ENCODE results near the gene SORCS2. TPM values are rescaled to one million over a fixed set of nuclear protein-coding genes. Genes with fewer than 3 reads are reported as not detected.

The SORCS2 gene
- total RNA-seq, 1 donor from 2014 or later: 13.4 TPM

DNA sequence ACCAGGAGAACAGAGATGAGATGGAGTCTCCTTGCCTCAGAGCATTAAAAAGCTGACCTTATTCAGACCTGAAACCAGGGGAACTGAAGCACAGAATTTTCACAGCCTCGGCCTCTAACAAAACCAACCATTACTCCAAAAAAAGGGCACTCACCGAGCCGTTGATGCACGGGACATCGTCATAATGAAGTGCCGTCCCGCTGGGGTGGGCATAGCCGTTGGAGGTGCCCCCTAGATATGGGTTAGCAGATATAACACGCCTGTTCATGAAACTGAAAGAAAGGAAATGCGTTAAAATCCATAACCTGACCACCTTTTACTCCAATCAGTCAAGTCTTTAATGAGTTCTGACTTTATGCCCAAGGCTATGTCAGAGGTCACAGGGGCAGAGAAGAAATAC is 593.7 kb downstream of the SORCS2 start:
- H3K27me3 Mint-ChIP-seq: no peaks in the 10 kb centered on the region
- no peak overlapping the region for H3K4me3 Mint-ChIP-seq
- peaks cover 24% of the 10 kb centered on the region for H3K36me3 Mint-ChIP-seq
- no peak for DNase-seq (ENCODE audit: extremely low spot score, unreplicated experiment)
- TF ChIP-seq, protein P1, sequence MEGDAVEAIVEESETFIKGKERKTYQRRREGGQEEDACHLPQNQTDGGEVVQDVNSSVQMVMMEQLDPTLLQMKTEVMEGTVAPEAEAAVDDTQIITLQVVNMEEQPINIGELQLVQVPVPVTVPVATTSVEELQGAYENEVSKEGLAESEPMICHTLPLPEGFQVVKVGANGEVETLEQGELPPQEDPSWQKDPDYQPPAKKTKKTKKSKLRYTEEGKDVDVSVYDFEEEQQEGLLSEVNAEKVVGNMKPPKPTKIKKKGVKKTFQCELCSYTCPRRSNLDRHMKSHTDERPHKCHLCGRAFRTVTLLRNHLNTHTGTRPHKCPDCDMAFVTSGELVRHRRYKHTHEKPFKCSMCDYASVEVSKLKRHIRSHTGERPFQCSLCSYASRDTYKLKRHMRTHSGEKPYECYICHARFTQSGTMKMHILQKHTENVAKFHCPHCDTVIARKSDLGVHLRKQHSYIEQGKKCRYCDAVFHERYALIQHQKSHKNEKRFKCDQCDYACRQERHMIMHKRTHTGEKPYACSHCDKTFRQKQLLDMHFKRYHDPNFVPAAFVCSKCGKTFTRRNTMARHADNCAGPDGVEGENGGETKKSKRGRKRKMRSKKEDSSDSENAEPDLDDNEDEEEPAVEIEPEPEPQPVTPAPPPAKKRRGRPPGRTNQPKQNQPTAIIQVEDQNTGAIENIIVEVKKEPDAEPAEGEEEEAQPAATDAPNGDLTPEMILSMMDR (conservative IDR thresholded peaks at IDR 0.05): no peak
- peaks cover 2% of the 10 kb centered on the region for H3K4me1 Mint-ChIP-seq (ENCODE audit: unreplicated experiment)
- H3K27ac Mint-ChIP-seq: no peak overlapping the region
- no peaks in the 10 kb centered on the region for H3K9me3 Mint-ChIP-seq

DNA sequence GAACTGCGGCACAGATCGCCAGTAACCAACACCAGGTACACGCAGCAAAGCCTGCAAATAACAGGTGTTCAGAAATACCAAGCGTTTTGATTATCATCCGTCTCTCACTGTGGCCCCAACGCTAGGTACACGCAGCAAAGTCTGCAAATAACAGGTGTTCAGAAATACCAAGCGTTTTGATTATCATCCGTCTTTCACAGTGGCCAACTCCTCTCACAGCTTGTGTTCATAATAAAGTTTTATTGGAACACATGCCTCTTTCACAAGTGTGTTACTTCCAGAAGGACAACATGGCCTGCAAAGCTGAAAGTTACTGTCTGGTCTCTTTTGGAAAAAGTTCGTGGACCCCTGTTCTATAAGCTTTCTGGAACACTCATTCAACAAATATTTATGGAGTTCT is 594.2 kb downstream of the SORCS2 start:
- Mint-ChIP-seq H3K36me3 (peaks cover 23% of the 10 kb centered on the region), H3K4me3 (no peak overlapping the region), H3K9me3 (no peaks in the 10 kb centered on the region), H3K27me3 (no peaks in the 10 kb centered on the region), H3K4me1 (ENCODE audit: unreplicated experiment) (no peaks in the 10 kb centered on the region), H3K27ac (no peak overlapping the region)
- DNase-seq (ENCODE audit: extremely low spot score, unreplicated experiment): no peak
- TF ChIP-seq, protein P1 (conservative IDR thresholded peaks at IDR 0.05): no peak

DNA sequence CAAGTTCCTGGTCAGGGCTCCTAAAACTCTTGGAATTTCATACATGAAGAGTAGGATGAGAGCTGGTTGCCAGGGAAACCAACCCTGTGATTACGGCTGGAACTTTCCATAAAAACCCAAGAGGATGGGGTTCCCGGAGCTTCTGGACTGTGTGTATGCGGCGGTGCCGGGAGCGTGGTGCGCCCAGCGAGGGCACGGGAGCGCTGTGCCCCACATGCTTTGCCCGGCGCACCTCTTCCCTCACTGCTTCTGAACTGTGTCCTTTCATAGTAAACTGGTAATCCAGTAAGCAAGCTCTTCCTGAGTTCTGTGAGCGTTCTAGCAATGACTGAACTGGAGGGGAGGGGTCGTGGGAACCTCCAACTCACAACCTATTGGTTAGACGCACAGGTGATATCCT is 594.7 kb downstream of the SORCS2 start:
- H3K27me3 Mint-ChIP-seq: no peaks in the 10 kb centered on the region
- TF ChIP-seq, protein P1 (conservative IDR thresholded peaks at IDR 0.05): no peak
- H3K9me3 Mint-ChIP-seq: no peaks in the 10 kb centered on the region
- no peak overlapping the region for H3K4me3 Mint-ChIP-seq
- no peaks in the 10 kb centered on the region for H3K4me1 Mint-ChIP-seq (ENCODE audit: unreplicated experiment)
- no peak for DNase-seq (ENCODE audit: extremely low spot score, unreplicated experiment)
- no peak overlapping the region for H3K27ac Mint-ChIP-seq
- H3K36me3 Mint-ChIP-seq: peaks cover 23% of the 10 kb centered on the region

DNA sequence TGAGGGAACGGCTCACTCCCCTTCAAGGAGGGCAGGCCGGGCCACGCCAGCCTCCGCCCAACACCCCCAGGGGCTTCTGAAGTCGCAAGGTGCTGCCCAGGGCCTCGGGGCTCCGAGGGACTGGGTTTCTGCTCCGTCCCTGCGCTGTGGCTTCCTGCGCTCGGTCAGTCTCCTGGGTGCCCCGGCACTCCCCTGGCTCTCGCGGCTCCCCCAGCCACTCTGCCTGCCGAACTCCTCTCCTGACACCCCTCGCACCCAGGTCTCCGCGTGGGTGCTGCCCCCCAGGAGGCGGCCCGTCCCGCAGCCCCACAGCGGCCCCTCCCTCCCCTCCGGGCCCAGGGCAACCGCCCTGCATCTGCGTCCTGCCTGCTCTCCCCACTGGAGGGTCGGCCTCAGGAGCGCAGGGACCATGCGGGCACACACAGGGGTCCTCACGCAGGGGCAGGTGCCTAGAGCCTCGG is 595.4 kb downstream of the SORCS2 start:
- H3K27ac Mint-ChIP-seq: no peak overlapping the region
- H3K36me3 Mint-ChIP-seq: peaks cover 21% of the 10 kb centered on the region
- H3K4me1 Mint-ChIP-seq (ENCODE audit: unreplicated experiment): no peaks in the 10 kb centered on the region
- no peak overlapping the region for H3K4me3 Mint-ChIP-seq
- TF ChIP-seq, protein P1 (conservative IDR thresholded peaks at IDR 0.05): no peak
- no peak for DNase-seq (ENCODE audit: extremely low spot score, unreplicated experiment)
- H3K27me3 Mint-ChIP-seq: no peaks in the 10 kb centered on the region
- H3K9me3 Mint-ChIP-seq: no peaks in the 10 kb centered on the region

DNA sequence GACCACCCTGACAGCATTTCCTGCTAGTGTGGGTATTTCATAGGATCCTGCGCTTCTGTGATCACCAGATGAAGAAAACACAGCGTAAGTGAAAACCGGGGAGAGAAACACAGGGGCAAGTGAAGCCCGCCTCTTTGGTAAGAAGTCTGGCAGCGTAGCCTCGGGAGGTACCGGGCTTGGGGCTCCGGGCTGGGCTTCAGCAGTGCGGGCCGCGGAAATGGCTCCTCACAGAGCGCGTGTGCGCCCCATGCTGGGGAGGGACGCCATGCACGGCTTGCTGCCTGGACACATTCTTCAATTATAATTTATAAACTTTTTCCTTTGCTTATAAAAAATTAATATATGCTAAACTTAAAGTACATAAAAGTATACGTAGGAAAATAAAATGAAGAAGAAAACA is 595.9 kb downstream of the SORCS2 start:
- Mint-ChIP-seq H3K4me3 (no peak overlapping the region), H3K27me3 (no peaks in the 10 kb centered on the region), H3K4me1 (ENCODE audit: unreplicated experiment) (no peaks in the 10 kb centered on the region), H3K27ac (no peak overlapping the region), H3K9me3 (no peaks in the 10 kb centered on the region), H3K36me3 (peaks cover 20% of the 10 kb centered on the region)
- TF ChIP-seq, protein P1 (conservative IDR thresholded peaks at IDR 0.05): no peak
- DNase-seq (ENCODE audit: extremely low spot score, unreplicated experiment): no peak
